ENCODE data around the gene GALK2.

Gene GALK2

DNA sequence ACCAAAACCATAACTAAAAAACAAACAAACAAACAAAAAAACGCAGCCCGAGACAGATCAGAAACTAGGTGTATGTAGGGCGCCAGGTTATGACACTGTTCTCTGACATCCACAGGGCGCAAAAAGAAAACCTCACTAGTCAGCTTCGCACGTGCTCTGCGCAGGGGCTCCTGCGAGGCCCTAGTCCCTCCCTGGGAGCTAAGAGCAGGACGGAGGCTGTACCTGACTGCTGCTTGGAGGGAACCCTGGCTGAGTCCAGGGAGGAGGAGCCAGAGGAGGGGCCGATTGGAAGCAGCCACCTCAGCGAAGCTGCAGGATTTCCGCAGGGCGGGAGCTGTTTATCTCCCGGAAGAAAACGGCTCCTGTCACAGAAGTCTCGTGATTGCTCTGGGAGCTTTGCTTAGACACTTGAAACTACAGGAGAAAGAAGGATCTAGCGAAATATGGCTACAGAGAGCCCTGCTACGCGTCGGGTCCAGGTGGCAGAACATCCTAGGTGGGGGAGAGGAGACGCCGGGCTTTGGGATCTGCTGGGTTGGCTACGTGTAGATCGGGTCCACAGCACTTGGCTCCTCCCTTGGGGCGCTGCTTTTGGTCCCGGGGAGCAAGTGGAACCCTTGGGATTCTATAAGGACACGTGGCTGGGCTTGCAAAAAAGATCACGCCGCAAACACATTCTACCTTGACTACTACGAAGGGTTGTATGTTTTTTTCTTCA, at the start of gene GALK2:
Gene GALK2 (plus strand): TSS at position 368 of the 718 bp plus-strand sequence. CDS start 76 bp downstream, at position 444.
- DNase-seq, result peak; percentile 92

DNA sequence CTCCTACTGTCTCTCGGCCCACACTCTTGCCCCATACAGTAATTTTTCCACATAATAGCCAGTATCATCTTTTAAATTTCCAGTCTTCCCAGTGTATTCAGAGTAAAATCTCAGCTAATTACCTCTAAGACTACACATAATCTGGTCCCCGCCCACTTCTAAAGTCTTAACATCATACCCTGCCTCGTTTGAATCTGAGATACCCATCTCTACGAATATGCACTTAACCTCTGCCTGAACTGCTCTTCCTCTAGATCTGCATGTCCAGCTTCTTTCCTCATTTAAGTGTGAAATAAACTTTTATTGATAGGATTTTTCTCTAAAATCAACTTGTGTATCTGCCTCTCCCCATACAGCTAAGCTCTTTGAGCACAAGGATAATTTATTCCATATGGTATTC, 49.2 kb upstream of the GALK2 start:
- DNase-seq, result no peak

DNA sequence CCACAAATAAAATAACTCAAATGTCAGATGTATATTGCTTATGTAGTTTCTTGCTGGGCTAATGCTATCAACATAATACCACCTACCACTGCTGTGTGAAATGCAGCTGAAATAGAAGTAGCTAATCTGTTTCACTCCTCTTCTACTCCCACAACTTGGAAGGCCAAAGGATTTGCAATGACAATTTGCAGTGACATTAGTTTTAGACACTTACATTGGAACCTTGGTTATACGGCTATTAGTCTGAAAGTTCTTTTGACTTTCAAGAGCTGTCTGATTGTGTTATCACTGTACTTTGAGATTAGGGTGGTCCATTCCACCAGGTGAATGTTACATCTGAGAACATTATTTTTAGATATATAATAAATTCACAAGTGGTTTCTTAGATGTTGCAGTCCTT, 48.1 kb upstream of the GALK2 start:
- no peak for DNase-seq

DNA sequence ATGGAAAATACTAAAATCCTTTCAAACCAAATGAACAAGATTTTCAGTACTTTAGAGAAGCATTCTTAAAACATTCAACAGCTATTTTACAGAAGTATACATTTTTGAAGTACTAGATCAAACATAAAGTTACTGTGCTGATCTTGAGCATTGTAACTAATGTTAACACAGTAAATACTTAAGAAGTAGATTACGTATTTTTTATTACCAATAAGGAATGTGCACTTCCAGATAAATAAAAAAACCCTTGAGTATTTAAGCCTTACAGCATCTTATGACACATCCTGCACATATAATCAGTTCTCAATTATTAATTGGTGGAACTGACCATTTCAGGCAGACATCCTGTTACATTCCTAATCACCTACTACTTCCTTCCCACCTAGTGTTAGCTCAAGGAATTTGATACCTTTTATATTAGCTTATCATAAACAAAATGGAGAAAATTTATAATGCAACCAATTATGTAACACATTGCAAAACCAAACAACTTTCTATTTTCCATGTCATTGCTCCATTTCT, 47.4 kb upstream of the GALK2 start:
- no peak for DNase-seq

DNA sequence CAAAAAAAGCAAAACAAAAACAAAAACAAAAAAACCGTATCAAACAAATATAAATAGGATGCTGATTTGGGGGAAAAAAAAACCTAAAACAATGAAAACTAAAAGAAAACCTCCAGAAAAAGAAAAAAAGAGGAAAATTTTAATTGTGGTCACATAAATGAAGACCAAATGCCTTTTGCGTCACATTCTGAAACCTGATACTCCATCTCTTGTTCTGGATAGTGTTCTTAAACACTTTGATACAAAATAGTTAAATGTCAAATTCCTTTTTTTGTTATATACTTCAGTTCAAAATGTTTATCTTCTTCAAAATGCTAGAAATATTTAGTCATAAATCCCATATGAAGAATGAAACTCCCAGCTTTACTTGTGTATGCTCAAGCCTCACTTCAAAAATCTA, 45.7 kb upstream of the GALK2 start:
- no peak for DNase-seq

DNA sequence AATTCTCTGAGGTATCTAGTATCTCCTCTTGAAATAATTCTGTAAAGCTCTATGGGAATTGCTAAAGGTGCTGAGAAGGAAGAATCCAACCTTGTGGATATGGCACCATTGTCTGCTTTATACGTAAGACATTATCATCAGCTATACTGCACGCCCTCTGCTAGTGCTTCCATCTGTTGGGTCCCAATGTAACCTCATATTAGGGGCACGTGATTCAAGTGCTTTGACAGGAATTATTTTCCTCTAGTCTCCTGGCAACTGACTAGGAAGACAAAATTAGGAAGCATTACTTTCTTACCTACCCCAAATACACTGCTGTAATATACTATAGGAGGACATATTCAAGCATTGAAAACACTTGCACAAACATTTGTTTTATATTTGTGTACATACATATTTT, 38.6 kb upstream of the GALK2 start:
- no peak for DNase-seq

DNA sequence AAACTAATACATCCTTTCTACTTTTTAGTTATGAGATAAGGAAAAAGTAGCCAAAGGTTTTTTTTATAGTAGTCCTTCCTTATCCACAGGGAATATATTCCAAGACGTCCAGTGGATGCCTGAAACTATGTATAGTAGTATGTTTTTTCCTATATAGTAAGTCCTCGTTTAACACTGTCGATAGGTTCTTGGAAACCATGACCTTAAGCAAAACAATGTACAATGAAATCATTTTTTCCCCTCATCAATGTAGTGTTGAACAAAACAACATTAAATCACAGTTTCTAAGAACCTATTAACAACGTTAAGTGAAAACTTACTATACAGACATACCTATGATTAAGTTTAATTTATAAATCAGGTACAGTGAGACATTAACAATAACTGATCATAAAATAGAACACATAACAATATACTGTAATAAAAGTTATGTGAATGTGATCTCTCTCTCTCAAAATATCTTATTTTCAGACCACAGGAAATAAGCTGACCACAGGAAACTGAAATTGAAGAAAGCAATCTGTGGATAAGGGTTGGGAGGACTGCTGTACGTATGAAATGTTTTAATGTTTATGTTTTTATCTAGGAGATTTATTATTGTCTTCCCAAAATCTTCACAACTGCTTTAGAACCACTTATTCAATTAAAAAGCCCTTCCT, 35.2 kb upstream of the GALK2 start:
- DNase-seq, result no peak

DNA sequence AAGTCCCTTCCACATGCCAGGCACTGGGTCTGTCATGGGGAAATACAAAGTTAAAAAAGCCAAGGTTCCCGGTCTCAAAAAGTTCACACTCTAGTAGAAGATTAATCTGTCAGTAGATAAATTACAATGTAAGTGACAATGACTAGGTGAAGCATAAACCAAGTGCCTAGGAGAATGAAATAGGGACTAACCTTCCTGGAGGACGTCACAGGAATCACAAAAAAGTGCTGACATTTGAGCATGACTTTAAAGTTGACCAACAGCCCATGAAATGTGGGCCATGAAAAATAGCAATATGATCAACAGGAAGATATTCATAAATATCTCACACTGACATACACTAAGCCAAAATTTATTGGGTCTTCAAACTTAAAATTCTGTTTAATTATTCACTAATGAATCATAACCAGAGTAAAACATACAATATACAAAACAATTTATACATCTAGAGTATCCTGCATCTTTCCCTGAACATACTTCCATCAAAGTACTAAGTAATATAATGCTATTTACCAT, 34.6 kb upstream of the GALK2 start:
- no peak for DNase-seq

DNA sequence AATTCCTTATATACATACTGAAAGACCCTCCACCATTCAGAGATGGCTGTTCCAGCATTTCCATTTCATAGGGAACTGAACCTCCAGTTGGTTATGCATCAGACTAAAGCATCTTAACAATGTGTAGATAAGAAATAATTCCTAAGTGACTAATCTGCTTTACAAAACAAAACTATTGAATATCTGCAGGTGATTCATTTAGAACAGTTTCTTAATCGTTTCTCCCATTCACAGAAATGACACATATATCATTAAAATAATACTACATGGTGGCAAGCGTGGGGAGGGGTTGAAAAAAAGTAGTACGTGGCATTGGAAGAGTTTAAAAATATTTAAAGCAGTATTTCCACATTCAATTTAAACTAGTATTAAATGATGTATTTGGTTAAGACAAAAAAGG, 34.1 kb upstream of the GALK2 start:
- DNase-seq, result no peak

DNA sequence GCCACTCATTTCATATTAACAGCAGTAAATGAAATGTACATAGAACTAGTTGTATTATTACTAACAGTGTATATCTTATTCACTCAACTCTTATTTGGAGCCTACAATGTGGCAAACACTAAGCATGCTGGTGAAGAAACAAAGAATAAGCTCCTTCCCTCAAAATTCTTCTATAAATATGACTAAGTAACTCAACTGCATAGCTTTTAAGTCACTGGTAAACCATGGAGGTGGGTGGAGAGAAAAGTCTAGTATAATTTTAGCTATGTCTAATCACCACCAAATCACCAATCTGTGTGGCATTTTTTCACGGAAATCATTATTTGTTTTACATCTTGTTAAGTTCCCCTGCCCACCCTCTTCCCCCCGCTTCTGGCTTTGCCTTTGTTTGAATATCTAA, 32.2 kb upstream of the GALK2 start:
- no peak for DNase-seq

DNA sequence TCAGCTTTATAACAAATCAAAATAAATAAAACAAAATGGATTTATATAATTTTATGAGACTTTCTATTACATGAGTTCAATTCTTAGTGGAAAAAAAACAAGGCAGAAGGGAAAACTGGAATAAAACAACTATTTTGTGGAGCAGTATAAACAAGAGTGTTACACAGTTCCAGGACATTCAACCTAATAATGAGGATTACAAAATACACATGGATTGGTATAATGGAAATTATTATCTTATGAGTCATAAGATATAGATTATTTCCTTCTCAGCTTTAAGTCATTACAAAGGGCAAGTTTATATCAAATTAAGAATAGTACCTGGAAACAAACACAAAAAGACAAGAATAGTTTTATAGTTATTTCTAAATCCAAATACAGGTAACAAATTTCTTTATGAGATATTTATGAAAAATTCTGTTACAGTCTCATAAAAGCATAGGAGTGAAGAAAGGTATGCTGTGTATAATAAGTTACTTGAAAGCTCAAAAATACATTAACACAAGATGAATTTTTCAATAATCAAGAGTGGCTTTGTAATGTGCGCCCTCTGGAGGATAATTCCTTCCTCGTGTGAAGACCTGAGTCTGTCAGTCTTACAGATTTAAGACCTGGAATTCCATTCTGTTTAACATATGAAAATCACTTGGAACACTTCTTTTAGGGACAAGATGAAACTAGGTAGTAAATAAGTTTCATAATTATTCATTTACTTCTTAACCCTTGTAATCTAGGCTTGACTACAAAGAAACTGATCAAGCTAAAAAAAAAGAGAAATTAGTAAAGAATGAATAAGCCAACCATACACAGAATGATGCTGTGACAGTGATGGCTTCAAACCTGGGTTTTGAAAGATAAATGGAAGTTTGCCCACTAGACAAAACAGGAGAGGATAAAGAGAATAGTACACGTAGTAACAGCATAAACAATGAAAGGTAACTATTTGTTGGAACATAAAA, 24.1 kb upstream of the GALK2 start:
- no peak for DNase-seq

DNA sequence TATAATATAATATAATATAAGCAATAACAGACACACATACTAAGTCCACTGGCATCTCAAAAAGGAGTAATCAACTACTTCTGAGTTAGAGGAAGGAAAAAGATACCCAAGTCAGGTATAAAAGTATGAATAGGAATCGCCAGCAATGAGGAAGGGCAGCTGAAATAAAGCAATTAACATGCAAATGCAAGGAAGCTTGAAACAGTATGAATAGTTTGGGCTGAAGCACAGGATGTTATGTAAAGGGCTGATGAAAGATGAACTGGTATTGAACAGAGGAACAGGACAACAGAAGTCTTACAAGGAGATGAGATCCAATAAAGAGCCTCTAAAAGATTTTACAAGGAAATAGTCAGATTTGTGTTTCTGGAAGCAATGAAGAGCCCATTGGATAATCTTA, 21.7 kb upstream of the GALK2 start:
- no peak for DNase-seq

DNA sequence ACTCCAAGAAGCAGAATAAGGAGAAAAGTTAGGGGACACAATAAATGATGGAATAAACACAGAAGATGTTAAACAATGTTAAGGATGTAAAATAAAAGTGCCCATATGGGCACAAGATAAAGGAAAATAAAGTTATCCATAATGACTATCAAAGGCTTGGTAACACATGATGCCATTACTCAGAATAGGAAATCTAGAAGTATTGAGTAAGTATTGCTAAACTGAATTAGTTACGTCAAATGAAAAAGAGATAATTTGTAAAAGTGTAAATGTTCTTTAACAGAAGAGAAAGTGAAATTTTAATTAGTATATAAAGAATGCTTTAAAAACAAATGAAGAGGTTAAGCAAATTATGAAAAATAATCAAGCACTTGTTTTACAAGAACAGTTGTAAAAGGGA, 21.3 kb upstream of the GALK2 start:
- DNase-seq, result no peak

DNA sequence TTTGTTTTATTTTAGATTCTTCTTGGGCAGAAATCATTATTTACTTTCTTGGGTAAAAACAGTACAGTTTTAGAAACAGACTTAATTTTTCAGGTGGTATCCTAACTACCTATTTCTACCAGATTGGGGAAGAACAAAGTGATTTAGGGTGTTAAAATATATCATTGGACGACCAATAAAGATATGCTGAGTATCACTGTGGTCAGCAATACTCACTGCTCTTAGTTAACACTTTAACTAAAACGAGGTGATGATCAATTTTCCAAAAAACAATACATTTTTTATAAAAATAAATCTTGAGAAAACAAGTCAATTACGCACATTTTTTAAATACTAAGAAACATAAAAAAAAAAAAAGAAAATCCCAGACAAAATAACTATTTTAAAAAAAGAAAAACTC, 18.2 kb upstream of the GALK2 start:
- DNase-seq, result no peak

DNA sequence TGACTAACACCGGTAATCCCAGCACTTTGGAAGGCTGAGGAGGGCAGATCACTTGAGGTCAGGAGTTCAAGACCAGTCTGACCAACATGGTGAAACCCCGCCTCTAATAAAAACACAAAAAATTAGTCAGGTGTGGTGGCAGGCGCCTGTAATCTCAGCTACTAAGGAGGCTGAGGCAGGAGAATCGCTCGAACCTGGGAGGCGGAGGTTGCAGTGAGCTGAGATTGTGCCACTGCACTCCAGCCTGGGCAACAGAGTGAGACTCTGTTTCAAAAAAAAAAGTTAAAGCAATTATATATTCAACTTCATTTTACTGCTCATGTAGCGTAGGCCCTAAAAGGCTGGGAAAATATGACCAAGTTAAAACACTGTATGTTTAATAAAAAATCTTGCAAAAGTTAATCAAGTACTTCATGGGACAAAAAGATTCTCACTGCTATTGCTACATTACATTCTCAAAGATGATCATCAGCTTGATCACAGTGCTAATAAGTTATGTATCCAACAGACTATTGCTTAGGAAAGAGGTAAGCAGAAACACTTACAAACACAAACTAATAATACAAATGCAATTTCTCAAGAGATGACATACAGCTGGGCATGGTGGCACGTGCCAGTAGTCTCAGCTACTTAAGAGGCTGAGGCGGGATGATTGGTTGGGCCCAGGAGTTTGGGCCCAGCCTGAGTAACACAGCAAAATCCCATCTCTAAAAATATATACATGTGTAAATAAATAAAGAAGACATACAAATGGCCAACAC, 17.3 kb upstream of the GALK2 start:
- no peak for DNase-seq

DNA sequence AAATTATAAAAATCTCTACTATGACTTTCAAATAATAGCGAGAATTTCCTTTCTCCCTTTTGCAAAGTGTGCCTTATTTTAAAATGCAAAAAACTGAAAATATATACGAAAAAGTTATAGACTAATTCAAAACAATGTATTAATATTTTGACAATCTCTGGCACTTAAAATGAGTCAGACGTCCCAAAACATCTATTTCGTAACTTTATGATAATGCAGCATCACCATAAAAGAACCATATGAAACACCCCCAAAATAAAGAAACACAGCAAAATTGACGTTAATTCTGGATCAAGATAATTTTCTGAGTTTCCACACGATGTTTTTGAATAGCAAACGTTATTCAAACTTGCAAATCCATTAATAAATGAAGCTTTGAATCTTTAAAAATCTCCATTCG, 15.7 kb upstream of the GALK2 start:
- no peak for DNase-seq

DNA sequence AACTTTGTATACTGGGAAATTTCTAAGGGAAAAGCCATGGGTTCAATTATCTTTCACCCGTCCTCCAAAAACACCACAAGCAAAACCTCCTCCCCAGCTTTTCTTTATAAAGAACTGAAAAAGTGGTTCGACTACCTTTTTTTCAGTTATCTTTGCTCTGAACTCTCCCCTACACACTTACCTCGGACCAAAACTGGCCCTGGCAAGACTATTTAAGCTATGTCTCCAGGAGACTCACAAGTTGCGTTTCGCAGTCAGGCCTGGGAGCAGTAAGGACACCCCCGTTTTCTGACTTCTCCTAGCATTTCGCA, 15.3 kb upstream of the GALK2 start:
- peak; percentile 7 for DNase-seq

DNA sequence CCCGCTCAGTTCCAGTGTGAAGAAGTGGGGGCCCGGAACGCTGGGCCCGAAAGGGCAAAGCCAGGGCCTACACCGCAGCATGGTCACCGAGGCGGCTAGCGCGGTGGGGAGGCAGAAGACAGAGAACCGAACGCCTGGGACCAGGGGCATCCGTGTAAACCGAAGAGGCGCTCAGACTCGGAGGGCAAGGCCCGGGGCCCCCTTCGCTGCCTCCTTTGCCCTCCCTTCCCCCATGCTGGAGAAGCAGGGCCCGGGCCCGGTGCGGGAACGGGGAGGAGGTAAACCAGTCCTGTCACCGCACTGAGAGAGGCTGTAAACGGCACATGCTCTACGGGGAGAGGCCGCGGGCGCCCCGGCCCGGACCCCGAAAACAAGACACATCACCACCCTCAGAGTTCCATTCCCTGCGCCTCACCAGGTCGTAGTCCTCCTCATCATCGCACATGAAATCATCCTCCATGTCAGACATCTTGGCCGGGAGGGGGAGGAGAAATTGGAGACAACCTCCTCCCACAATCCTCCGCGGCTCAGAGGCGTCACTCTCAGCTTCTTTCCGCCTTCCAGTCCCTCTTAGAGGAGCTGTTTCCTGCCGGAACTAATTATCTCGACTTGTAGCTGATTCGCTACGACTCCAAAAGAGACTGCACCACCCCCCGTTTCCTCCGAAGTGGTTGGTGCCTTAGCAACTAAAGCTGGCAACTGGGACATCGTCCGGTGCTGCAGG, 14.8 kb upstream of the GALK2 start, which contains the start of gene COPS2:
Gene COPS2 (minus strand): TSS at position 490 of the 724 bp plus-strand sequence. CDS start 21 bp downstream, at position 469.
- DNase-seq, result peak; percentile 95

DNA sequence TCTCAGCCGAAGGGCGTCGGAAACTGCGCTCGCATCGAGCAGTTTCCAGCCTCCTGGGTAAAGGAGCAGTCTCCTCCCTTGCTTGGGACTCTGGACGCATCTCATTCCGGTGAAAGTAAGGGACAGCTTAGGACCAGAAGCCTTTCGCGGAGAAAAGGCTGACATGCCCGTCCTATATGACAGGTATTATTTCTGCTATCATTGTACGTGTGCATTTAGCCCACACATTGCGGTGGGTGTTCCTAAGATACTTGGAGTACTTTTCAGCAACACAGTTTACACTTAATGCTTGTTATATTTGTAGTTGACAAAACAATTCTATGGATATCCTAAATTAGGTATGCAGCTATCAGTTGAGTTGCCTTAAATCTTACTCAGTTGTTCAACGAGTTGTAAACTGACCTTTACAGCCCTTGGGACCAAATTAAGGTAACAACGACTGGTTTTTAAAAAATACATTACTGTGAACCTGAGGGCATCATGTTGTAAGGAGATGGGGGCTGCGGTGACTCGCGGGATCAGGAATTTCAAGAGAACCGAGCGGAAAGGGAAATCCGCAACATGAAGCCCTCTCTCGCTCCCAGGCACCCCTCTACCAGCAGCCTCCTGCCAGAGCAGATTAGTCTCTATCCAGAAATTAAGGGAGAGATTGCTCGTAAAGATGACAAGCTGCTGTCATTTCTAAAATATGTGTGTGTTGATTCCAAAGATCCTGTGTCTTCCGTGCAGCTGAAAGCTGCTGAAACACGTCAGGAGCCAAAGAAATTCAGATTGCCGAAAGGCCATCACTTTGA, 14.0 kb upstream of the GALK2 start:
- no peak for DNase-seq

DNA sequence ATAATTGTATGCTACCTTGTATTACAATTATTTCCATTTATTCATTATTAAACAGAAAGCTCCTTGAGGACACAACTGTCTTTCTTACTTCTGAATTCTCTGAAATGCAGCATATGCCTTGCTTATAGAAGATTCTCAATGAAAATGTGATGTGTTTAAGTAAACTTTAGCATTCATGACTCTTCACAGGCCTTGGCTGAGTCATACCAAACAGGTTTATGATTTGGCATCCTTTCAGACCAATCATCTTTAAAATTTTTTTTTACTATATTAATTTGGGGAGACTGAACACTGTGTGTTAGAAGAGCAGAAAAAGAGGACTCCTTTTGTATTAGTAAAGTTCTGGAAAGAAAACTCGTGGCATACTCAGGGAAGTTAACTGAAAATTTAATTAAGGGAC, 6.4 kb upstream of the GALK2 start:
- DNase-seq, result no peak

DNA sequence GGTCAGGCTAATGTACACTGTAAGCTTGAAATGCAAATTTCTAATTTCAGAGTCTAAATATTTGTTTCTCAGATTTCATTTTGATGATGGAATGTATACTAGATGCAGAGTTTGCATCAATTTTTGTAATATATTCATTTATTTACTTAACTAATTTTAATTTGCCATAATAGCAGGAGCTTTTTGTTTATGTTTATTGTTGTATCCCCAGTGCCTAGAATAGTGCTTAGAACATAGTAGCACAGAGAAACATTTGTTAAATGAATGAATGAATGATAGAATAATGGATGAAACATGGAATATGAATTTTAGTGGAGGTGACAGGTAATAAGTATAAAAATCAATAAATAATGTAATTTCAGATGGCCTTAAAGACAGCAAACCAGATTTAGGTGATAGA, 5.2 kb upstream of the GALK2 start:
- DNase-seq, result no peak
